ENCODE measurements around the gene MYO15A. TPM values are rescaled to one million over a fixed set of nuclear protein-coding genes. Genes with fewer than 3 reads are reported as not detected.

The MYO15A gene
- total RNA-seq, 2 experiments from 2014 or later: 0.27 to 0.46 TPM

- ChIA-PET CTCF (no interaction called here), POLR2A (interaction anchor here (0.6 to 0.9 kb wide), 3 partner anchors 10 to 135 kb away, joined by 3 to 7 read pairs (median 4); no protein-coding TSS in a partner anchor)
Measured at GRCh38 chr17:18225642-18226283, 117.2 kb downstream of the MYO15A start.

GRCh38 chr17:18226284-18226945 lies 117.9 kb downstream of the MYO15A start:
- POLR2A ChIA-PET: interaction anchor here (0.9 kb wide), 1 partner anchor 9 kb away, joined by 3 read pairs; no protein-coding TSS in a partner anchor
- CTCF ChIA-PET: no interaction called here

DNA sequence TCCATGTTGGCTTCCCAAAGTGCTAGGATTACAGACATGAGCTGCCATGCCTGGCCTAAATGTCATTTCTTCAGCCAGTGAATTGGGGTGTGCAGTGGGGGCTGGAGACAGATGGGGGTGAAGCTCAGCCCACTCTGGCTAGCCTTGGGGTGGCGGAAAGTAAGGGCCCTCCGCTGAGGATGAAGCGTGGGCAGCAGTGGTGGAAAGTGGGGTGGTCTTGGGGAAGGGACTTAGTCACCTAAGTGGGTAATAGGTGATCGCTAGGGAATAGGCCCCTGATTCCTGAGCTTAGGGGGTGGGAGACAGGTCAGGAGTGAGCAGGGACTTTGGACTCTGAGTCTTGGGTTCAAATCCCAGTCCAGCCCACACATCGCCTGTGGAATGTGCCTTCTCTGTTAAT lies 119.1 kb downstream of the MYO15A start:
- ChIA-PET CTCF (interaction anchor here (0.6 kb wide), 1 partner anchor 16 kb away, joined by 3 read pairs; no protein-coding TSS in a partner anchor), POLR2A (no interaction called here)

- POLR2A ChIA-PET: no interaction called here
- CTCF ChIA-PET: no interaction called here
Measured at GRCh38 chr17:18228176-18228682, 119.7 kb downstream of the MYO15A start.

GRCh38 chr17:18229254-18229653 lies 120.7 kb downstream of the MYO15A start:
- CTCF ChIA-PET: interaction anchor here (0.9 kb wide), 1 partner anchor 20 kb away, joined by 3 read pairs; no protein-coding TSS in a partner anchor
- POLR2A ChIA-PET: no interaction called here

Other genes starting within 250 kb of the MYO15A start
- 1 to 10 TPM; 7.9 to 9.8 TPM for gene TOM1L2, start 136.4 kb upstream of the MYO15A start, total RNA-seq
- under 1 TPM; 0.48 to 0.55 TPM for gene DRC3, start 135.9 kb upstream of the MYO15A start, total RNA-seq
- 10 to 100 TPM; 28.2 to 37.3 TPM for gene ATPAF2, start 69.6 kb upstream of the MYO15A start, total RNA-seq
- 10 to 100 TPM; 11.0 to 11.4 TPM for gene GID4, start 69.3 kb upstream of the MYO15A start, total RNA-seq
- gene DRG2, start 20.8 kb upstream of the MYO15A start, total RNA-seq: 10 to 100 TPM; 53.2 to 53.7 TPM
- gene ALKBH5, start 75.1 kb downstream of the MYO15A start, total RNA-seq: 100 to 1,000 TPM; 173 TPM
- gene LLGL1, start 116.9 kb downstream of the MYO15A start, total RNA-seq: 10 to 100 TPM; 23.6 to 24.9 TPM
- 100 to 1,000 TPM; 264 to 279 TPM for gene FLII, start 150.0 kb downstream of the MYO15A start, total RNA-seq
- gene MIEF2, start 151.9 kb downstream of the MYO15A start, total RNA-seq: 1 to 10 TPM; 4.3 to 4.4 TPM
- 10 to 100 TPM; 68.5 to 72.4 TPM for gene TOP3A, start 206.2 kb downstream of the MYO15A start, total RNA-seq
- gene SMCR8, start 206.5 kb downstream of the MYO15A start, total RNA-seq: 10 to 100 TPM; 21.5 to 21.6 TPM